Omental fat pad (tissue), 4 donors: Measurements from ENCODE around the gene ZNF367. TPM values are rescaled to one million over a fixed set of nuclear protein-coding genes. Genes with fewer than 3 reads are reported as not detected.

ENCODE experiments used
- ATAC-seq: fragments of 150-250 bp; one replicate; pipeline ENCODE4 v1.9.1; 2016; ENCODE audit warnings: mild to moderate bottlenecking, moderate library complexity; ENCODE audit not compliant: low FRiP score
- DNase-seq: peaks from one replicate; pipeline ENCODE4 v3.0.0-alpha.2; 2019; ENCODE audit warnings: low spot score
- total RNA-seq, 4 donors: library from RNA; depleted of rRNA; stranded (reverse); fragments of >200 nt; gene quantifications; one replicate each; pipeline ENCODE4 v1.1.0, GENCODE V29; 2016
- TF ChIP-seq, protein P1 (sequence below), 3 donors: fragments of 450-650 bp; IDR thresholded peaks; one replicate each; pipeline ENCODE4 v1.5.1; 2016 to 2017; ENCODE audit warnings: antibody characterized with exemption in 3 of 3, mild to moderate bottlenecking in 3 of 3, moderate library complexity in 2 of 3

ZNF367 gene
- total RNA-seq, 4 donors from 2014 or later, result 0.50 to 2.7 (median 1.9) TPM

DNA sequence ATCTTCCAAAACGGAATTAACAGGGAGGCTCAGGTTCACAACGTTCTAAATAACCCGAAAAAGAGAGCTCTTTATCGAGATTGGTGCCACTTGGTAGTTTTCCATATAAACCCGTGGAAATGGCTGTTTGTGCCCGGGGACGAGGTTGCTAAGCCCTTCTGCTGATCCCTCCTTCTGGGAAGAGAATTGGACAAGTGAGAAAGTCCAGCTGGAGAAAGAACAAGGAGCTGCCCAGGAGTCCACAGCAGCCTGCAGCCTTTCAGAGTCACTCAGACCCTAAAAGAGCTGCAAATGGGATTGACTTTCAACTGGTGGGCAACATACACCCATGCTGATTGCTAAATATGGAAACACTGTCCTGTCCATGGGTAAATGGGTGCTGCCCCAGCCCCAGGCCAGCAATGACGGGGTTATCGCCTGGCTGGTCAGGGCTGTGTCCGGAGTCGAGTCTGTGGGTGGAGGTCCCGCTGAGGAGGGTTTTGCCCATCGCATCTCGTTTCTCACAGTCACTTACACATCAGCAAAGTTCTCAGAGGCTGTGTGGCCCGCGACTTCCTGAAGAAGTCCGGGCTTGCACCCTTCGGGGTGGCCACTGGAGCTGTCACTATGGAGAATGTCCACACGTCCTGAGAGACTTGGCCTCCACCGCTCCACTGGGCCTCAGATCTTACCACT lies 75.5 kb downstream of the ZNF367 start:
- TF ChIP-seq, protein P1, sequence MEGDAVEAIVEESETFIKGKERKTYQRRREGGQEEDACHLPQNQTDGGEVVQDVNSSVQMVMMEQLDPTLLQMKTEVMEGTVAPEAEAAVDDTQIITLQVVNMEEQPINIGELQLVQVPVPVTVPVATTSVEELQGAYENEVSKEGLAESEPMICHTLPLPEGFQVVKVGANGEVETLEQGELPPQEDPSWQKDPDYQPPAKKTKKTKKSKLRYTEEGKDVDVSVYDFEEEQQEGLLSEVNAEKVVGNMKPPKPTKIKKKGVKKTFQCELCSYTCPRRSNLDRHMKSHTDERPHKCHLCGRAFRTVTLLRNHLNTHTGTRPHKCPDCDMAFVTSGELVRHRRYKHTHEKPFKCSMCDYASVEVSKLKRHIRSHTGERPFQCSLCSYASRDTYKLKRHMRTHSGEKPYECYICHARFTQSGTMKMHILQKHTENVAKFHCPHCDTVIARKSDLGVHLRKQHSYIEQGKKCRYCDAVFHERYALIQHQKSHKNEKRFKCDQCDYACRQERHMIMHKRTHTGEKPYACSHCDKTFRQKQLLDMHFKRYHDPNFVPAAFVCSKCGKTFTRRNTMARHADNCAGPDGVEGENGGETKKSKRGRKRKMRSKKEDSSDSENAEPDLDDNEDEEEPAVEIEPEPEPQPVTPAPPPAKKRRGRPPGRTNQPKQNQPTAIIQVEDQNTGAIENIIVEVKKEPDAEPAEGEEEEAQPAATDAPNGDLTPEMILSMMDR (IDR thresholded peaks at IDR 0.05), result no peak
- no peak for DNase-seq
- no peak for ATAC-seq

DNA sequence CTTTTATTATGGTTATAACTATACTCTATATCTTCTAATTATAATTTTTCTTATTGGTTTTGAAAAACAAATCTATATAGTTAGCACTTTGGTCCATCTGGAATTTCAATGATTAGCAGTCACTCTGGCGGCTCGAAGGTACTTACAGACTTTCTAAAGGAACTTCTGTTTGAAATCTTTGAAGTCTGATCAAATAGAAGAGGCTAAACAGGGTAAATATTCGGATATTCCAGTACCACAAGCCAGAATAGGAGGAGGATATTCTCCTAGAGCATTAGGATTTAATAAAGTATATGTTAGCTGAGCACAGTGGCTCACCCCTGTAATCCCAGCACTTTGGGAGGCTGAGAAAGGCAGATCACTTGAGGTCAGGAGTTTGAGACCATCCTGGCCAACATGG lies 77.5 kb downstream of the ZNF367 start:
- DNase-seq (no peak), ATAC-seq (no peak)
- TF ChIP-seq, protein P1 (IDR thresholded peaks at IDR 0.05), result no peak

DNA sequence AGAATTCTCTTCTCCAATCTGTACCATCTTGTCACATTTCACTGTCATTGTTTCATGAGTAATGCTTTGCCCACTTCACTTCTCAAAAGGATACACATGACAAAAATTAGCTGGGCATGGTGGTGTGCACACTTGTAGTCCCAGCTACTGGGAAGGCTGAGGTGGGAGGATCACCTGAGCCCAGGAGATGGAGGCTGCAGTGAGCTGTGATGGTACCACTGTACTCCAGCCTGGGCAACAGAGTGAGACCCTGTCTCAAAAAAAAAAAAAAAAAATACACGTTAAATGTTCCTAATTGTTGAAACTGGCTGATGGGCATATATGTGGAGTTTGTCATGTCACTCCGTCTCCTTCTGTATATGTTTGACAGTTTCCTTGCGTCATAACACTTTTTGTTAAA lies 79.9 kb downstream of the ZNF367 start:
- no peak for DNase-seq
- ATAC-seq, result no peak
- TF ChIP-seq, protein P1 (IDR thresholded peaks at IDR 0.05), result no peak

Other genes with a start within 250 kb of the ZNF367 start
- gene HSD17B3, start 116.2 kb downstream of the ZNF367 start, total RNA-seq, result under 1 TPM in 1 of 4 donors, not detected in 3; 0.36 TPM
- 10 to 100 TPM; 13.8 to 18.4 (median 15.7) TPM for gene SLC35D2, start 34.7 kb downstream of the ZNF367 start, total RNA-seq
- gene HABP4, start 31.8 kb upstream of the ZNF367 start, total RNA-seq, result 10 to 100 TPM in 3 of 4 donors, 1 to 10 TPM in 1; 9.2 to 23.4 (median 14.2) TPM
- gene CDC14B, start 201.5 kb upstream of the ZNF367 start, total RNA-seq, result 10 to 100 TPM; 14.4 to 40.5 (median 21.5) TPM
- gene PRXL2C, start 236.9 kb upstream of the ZNF367 start, total RNA-seq, result 10 to 100 TPM; 16.2 to 31.3 (median 28.0) TPM